Fibroblast of peridontal ligament (primary cell): ENCODE data around the gene IFNA7.
A peak's percentile ranks its signal among the peaks of the same experiment; 100 is the strongest.
"Not testable (repeated sequence)": the region's sequence is repeated elsewhere in the genome, so short reads cannot be mapped to it uniquely, and the experiment has no call there.

Experiments
- DNase-seq: peaks from one replicate; pipeline ENCODE4 v3.0.0-alpha.2; 2010; ENCODE audit errors: extremely low read depth

Gene IFNA7

DNA sequence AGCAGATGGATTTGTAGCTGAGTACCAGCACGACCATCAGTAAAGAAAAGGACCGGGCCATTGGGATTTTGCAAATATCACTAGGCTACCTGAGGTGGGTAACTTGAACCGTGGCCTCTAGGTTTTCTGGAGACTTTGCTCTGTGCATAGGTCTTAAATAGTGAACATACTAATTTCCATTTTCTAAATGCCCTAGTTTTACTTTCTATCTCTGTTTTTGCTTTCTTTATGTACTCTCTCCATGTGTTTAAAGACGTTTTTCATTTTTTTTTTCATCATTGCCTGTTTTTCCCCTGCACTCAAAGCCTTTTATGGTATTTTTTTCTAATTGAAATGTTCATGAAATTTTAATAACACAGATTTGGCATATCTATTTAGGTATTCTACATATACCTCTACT lies at the start of gene IFNA7:
IFNA7 (minus strand) TSS at position 101 of the 400 bp plus-strand sequence; CDS start at position 61, 40 bp downstream.
- not testable (repeated sequence) for DNase-seq

DNA sequence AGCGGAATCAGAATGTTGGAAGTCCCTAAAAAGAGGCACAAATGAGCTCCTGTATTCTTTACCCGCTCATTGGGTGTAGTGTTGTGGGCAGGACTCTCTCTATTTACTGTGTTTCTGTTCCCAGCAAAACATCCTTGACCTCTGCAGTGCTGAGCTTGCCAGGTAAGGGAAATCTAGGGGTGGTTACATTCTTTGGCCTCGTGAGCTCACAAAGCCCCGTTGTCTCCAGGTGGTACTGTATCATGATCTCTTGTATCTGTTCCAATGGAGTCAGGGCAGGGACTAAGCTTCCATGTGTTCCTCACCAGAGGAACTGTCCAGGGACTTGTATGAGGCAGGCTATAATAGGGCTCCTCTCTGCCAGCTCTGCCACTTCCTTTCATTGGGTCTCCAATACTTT lies 49.6 kb upstream of the IFNA7 start:
- DNase-seq = no peak

DNA sequence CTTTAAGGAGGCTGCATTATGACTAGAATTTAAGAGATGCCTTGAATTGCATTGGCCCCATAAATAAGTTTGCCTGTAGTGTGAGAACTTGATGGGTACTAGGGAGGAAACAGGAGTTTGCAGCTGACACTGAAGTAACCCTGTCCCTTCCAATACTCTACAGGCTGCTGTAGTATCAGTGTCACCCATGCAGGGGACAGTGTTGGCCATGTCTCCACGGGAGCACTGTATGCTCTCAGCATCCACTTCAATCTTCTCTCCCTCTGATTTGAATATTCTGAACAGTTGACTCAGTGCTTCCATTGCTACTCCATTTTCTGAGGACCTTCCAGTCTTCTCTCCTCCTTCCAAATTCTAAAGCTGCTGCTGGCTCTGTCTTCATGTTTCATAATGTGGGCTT lies 49.2 kb upstream of the IFNA7 start:
- no peak for DNase-seq

DNA sequence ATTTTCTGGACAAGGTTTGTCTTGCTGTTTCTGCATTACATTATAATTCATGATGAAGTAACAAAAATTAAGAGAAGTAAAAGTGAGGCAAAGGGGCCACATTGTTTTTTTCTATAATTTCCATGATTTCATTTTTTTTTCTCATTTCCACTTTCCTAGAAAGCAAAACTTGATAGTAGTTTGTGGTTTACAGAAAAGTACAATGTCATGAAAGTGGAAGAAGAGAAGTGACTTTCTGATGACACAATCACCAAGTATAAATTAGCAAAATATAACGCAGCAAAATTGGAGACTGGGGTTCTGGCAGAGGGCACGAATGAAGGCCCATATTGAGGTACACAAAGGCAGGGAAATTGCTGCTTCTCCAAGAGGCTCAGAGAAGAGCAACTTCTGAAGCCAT lies 42.8 kb upstream of the IFNA7 start:
- no peak for DNase-seq

DNA sequence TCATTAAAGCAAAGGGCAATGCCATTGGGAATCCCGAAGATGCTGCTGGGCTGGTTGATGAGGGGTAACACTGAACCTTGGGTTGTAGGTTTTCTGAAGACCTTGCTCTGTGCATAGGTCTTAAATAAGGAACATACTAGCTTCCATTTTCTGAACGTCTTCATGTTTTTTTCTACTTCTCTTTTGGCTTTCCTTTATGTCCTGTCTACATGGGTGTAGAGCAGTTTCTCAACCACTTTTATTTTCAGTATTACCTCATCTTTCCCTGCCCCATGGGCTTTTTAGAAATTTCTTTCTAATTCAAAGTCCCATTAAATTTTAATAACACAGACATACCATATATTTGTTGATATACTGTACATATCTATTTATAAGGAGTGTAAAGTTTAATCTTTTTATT lies 37.9 kb upstream of the IFNA7 start, which contains the start of gene IFNA14:
IFNA14 (minus strand) TSS at position 95 of the 400 bp plus-strand sequence; CDS start at position 25, 70 bp downstream.
- no peak for DNase-seq

DNA sequence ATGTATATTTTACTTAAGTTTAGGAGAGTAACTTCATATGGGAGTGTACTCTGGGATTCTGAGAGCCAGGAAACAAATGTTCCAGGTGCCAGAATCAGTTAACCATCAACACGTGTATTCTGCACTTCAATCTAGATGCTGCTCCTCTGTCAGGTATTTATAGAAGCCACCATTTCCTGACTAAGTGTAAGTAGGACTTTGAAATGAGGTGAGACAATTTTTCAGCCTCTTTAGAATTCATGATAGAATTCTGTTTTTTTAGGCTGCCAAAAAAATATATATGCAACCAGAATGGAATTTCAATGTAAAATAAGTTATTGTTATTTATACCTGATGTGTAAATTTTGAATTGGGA lies 34.3 kb upstream of the IFNA7 start:
- not testable (repeated sequence) for DNase-seq

DNA sequence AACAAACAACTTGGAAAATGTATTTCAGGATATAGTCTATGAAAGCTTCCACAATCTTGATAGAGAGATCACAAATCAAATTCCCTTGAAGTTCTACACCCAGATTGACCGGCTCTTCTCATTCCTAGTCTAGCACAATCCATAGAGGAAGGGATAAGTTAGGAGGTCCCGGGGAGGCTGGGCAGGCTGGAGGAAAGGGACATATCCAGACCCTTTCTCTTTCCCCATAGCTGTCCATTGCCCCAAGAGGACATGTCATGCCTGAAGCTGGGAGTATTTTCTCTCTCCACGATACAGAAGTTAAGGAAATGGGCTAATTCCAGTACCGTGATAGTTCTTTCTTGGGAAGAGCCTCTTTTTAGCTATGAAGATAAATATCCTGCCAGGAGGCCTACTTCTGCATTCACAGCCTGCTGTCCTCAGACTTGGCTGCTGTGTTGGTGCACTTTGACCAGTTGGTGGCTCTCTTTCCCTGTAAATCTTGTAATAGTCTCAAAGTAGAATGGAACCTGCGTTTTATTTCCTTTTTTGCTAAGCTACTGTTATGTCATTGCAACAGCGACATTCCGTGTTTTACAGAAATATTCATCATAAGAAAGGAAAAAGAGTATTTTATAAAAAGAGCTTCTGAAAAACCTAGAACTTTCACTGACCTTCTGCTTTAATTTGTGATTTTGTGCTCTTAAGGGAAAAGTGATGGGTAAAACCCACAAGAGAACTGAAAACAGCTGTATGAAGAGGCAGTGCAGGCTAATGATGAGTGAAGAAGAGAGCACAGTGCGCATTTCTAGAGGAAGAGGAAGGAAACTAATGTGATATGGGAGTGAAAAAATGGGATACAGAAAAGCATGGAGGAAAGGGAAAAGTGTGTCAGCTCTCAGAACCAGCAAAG lies 33.7 kb upstream of the IFNA7 start:
- DNase-seq = peak; percentile 58

DNA sequence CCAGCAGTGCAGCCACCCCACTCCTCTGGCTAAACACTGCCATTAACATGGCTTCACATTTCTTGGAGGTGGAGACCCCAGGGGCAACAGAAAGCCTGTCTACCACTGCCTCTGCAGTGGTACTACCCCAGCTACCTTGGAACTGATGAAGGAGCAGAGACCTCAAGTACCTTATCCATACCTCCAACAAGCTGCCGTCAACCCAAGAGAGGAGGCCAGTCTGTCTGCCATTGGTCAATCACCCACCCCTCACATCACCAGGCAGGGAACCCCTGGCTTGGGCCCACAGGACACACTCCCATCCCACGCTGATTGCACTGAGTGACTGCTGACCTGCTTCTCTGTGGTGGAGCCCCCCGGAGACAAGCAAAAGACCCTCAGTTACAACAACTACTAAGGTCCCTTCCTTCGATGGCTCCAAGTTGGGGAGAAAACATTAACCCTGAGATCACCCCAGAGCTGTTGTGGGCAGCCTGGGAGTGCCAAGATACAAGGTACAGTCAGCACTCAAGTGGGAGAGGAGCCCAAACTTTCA lies 32.2 kb upstream of the IFNA7 start:
- DNase-seq = no peak

DNA sequence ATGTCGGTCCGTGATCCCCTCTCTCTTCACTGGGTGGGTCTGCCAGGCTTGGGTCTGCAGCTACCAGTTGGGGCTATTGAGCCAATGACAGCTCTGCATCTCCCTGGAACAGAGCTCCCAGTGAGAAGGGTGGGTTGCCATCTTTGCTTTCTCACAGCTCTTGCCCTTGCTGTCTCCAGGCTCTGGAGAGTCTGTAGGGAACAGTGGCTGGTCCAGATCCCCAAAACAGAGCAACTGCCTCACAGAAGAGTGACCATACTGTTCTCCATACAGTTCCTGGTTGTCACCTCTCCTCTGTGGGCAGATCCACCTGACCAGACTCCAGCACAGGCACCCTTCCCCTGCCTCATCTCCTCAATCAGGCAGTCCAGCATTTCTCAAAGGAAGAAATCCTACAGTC lies 31.3 kb upstream of the IFNA7 start:
- DNase-seq = no peak

DNA sequence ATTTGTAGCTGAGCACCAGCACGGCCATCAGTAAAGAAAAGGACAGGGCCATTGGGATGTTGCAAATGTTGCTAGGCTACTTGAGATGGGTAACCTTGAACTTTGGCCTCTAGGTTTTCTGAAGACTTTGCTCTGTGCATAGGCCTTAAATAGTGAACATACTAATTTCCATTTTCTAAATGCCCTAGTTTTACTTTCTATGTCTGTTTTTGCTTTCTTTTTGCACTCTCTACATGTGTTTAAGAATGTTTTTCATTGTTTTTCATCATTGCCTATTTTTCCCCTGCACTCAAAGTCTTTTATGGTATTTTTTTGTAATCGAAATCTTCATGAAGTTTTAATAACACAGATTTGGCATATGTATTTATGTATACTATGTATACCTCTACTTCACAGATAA lies 26.1 kb upstream of the IFNA7 start, which contains the start of gene IFNA17:
IFNA17 (minus strand) TSS at position 101 of the 400 bp plus-strand sequence; CDS start at position 52, 49 bp downstream.
- DNase-seq = no peak

DNA sequence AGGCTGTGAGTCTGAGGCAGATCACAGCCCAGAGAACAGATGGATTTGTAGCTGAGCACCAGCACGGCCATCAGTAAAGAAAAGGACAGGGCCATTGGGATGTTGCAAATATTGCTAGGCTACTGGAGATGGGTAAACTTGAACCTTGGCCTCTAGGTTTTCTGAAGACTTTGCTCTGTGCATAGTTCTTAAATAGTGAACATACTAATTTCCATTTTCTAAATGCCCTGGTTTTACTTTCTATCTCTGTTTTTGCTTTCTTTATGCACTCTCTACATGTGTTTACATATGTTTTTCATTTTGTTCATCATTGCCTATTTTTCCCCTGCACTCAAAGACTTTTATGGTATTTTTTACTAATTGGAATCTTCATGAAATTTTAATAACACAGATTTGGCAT lies 15.2 kb upstream of the IFNA7 start, which contains the start of gene IFNA16:
IFNA16 (minus strand) TSS at position 101 of the 400 bp plus-strand sequence; CDS start at position 95, 6 bp downstream.
- DNase-seq = not testable (repeated sequence)

DNA sequence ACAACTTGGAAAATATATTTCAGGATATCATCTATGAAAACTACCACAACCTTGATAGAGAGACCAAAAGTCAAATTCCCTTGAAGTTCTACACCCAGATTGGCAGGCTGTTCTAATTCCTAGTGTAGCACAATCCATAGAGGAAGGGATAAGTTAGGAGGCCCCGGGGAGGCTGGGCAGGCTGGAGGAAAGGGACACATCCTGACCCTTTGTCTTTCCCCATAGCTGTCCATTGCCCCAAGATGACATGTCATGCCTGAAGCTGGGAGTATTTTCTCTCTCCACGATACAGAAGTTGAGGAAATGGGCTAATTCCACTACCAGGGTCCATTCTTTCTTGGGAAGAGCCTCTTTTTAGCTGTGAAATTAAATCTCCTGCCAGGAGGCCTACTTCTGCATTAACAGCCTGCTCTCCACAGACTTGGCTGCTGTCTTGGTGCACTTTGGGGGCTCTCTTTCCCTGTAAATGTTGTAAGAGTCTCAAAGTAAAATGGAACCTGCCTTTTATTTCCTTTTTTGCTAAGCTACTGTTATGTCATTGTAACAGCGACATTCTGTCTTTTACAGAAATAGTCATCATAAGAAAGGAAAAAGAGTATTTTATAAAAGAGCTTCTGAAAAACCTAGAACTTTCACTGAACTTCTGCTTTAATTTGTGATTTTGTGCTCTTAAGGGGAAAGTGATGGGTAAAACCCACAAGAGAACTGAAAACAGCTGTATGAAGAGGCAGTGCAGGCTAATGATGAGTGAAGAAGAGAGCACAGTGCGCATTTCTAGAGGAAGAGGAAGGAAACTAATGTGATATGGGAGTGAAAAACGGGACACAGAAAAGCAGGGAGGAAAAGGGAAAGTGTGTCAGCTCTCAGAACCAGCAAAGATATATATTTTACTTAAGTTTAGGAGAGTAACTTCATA lies 11.7 kb upstream of the IFNA7 start:
- DNase-seq = peak; percentile 8

DNA sequence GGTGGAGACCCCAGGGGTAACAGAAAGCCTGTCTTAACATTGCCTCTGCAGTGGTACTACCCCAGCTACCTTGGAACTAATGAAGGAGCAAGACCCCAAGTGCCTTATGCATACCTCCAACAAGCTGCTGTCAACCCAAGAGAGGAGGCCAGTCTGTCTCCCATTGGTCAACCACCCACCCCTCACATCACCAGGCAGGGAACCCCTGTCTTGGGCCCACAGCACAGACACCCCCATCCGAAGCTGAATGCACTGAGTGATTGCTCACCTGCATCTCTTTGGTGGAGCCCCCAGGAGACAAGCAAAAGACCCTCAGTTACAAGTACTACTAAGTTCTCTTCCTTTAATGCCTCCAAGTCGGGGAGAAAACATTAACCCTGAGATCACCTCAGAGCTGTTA lies 10.2 kb upstream of the IFNA7 start:
- not testable (repeated sequence) for DNase-seq

DNA sequence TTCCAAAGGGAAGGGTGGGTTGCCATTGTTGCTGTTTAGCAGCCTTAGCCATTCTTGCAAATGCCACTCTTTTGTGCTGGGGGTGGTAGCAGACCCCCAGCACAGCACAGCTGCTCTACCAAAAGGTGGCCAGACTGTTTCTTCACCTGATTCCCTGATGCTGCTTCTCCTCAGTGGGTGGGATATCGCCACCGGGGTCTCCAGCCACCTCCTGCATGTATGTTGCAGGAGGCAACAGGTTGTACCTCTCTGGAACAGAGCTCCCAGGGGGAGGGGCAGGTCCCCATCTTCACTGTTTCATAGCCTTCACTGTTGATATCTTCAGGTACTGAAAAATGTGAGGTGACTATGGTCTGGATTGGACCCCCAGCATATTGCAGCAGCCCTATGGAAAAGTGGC lies 8.8 kb upstream of the IFNA7 start:
- DNase-seq = not testable (repeated sequence)

DNA sequence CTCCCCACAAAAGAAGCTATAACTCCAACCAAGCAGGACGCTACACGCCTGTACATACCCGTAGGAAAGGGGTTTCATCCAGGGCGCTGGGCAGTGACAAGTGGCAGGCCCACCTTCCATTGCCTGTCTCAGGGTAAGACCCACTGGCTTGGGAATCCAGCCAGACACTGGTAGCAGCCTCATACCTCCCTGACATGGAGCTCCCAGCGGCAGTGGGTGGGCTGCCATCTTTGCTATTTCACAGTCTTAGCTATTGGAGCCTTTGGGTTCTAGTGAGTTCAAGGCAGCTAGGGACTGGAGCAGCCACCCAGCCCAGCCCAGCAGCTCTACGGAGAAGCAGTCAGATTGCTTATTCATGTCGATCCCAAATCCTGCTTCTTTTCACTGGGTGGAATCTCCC lies 8.3 kb upstream of the IFNA7 start:
- DNase-seq = no peak

DNA sequence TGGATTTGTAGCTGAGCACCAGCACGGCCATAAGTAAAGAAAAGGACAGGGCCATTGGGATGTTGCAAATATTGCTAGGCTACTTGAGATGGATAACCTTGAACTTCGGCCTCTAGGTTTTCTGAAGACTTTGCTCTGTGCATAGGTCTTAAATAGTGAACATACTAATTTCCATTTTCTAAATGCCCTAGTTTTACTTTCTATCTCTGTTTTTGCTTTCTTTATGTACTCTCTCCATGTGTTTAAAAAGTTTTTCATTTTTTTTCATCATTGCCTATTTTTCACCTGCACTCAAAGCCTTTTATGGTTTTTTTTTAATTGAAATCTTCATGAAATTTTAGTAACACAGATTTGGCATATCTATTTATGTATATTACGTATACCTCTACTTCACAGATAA lies 5.0 kb upstream of the IFNA7 start, which contains the start of gene IFNA10:
IFNA10 (minus strand) TSS at position 101 of the 400 bp plus-strand sequence; CDS start at position 55, 46 bp downstream.
- not testable (repeated sequence) for DNase-seq

DNA sequence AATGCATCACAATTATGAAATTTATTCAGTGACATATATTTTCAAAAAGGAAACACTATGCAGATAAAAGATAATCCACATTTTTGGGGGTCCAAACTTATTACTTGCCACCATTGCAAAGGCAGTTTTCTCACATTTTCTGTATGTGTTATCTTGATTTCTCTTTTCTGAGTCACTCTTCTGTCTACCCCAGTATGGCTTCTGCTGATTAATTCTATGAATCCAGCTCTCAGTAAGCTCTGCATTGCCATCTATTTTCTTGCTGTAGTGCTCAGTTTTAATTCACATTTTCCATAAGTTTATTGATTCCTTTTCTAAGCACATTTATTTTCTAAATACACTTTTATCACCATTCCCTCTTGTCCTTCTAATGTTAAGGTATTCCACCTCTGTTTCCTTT lies 3.2 kb upstream of the IFNA7 start:
- DNase-seq = no peak

DNA sequence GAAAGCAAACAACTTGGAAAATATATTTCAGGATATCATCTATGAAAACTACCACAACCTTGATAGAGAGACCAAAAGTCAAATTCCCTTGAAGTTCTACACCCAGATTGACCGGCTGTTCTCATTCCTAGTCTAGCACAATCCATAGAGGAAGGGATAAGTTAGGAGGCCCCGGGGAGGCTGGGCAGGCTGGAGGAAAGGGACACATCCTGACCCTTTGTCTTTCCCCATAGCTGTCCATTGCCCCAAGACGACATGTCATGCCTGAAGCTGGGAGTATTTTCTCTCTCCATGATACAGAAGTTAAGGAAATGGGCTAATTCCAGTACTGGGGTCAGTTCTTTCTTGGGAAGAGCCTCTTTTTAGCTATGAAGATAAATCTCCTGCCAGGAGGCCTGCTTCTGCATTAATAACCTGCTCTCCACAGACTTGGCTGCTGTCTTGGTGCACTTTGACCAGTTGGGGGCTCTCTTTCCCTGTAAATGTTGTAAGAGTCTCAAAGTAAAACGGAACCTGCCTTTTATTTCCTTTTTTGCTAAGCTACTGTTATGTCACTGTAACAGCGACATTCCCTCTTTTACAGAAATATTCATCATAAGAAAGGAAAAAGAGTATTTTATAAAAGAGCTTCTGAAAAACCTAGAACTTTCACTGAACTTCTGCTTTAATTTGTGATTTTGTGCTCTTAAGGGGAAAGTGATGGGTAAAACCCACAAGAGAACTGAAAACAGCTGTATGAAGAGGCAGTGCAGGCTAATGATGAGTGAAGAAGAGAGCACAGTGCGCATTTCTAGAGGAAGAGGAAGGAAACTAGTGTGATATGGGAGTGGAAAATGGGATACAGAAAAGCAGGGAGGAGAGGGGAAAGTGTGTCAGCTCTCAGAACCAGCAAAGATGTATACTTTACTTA lies 6.9 kb downstream of the IFNA7 start:
- DNase-seq = peak; percentile 25

DNA sequence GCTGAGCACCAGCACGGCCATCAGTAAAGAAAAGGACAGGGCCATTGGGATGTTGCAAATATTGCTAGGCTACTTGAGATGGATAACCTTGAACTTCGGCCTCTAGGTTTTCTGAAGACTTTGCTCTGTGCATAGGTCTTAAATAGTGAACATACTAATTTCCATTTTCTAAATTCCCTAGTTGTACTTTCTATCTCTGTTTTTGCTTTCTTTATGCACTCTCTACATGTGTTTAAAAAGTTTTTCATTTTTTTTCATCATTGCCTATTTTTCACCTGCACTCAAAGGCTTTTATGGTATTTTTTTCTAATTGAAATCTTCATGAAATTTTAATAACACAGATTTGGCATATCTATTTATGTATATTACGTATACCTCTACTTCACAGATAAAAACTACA lies 14.5 kb downstream of the IFNA7 start, which contains the start of gene IFNA4:
IFNA4 (minus strand) TSS at position 101 of the 400 bp plus-strand sequence; CDS start at position 45, 56 bp downstream.
- not testable (repeated sequence) for DNase-seq
